ENCODE data around the gene PRSS33.

The PRSS33 gene

GRCh38 chr16:2745116-2745890 is 42.1 kb downstream of the PRSS33 start:
- Histone ChIP-seq H3K4me3 (ENCODE audit: extremely low read depth, insufficient read depth, low read length, poor library complexity, severe bottlenecking) (no peak overlapping the region), H3K9me3 (ENCODE audit: control insufficient read depth, low read length) (no peaks in the 10 kb centered on the region)
- WGBS, 2 experiments (ENCODE audit: insufficient coverage in 2 of 2), result 81 to 87% methylated on average over 12 of the region's 15 CpGs

GRCh38 chr16:2744711-2745110 is 42.6 kb downstream of the PRSS33 start:
- H3K4me1 ChIP-seq (ENCODE audit: control insufficient read depth, insufficient read depth, low read length, poor library complexity, severe bottlenecking), result no peaks in the 10 kb centered on the region
- 94% methylated on average over 3 to 6 of the region's 6 CpGs for WGBS, 2 experiments (ENCODE audit: insufficient coverage in 2 of 2)
- H3K36me3 ChIP-seq (ENCODE audit: control insufficient read depth, insufficient read depth, low read length), result no peaks in the 10 kb centered on the region

More at GRCh38 chr16:2745116-2745890, 42.1 kb downstream of the PRSS33 start:
- H3K27ac ChIP-seq (ENCODE audit: low read depth, low read length, severe bottlenecking), result no peak overlapping the region
- H3K4me1 ChIP-seq (ENCODE audit: control insufficient read depth, insufficient read depth, low read length, poor library complexity, severe bottlenecking), result no peaks in the 10 kb centered on the region
- no peaks in the 10 kb centered on the region for H3K36me3 ChIP-seq (ENCODE audit: control insufficient read depth, insufficient read depth, low read length)

GRCh38 chr16:2743007-2743810 is 44.2 kb downstream of the PRSS33 start:
- Histone ChIP-seq H3K9me3 (ENCODE audit: control insufficient read depth, low read length) (no peaks in the 10 kb centered on the region), H3K27ac (ENCODE audit: low read depth, low read length, severe bottlenecking) (no peak overlapping the region), H3K4me3 (ENCODE audit: extremely low read depth, insufficient read depth, low read length, poor library complexity, severe bottlenecking) (no peak overlapping the region), H3K36me3 (ENCODE audit: control insufficient read depth, insufficient read depth, low read length) (no peaks in the 10 kb centered on the region), H3K4me1 (ENCODE audit: control insufficient read depth, insufficient read depth, low read length, poor library complexity, severe bottlenecking) (no peaks in the 10 kb centered on the region)
- WGBS, 2 experiments (ENCODE audit: insufficient coverage in 2 of 2), result 90 to 93% methylated on average over 12 to 14 of the region's 19 CpGs

More at GRCh38 chr16:2744711-2745110, 42.6 kb downstream of the PRSS33 start:
- no peak overlapping the region for H3K27ac ChIP-seq (ENCODE audit: low read depth, low read length, severe bottlenecking)
- H3K9me3 ChIP-seq (ENCODE audit: control insufficient read depth, low read length), result no peaks in the 10 kb centered on the region
- no peak overlapping the region for H3K4me3 ChIP-seq (ENCODE audit: extremely low read depth, insufficient read depth, low read length, poor library complexity, severe bottlenecking)

GRCh38 chr16:2742323-2743006 is 44.9 kb downstream of the PRSS33 start:
- WGBS, 2 experiments (ENCODE audit: insufficient coverage in 2 of 2), result 95 to 98% methylated on average over 10 to 11 of the region's 12 CpGs
- no peaks in the 10 kb centered on the region for H3K9me3 ChIP-seq (ENCODE audit: control insufficient read depth, low read length)
- no peaks in the 10 kb centered on the region for H3K4me1 ChIP-seq (ENCODE audit: control insufficient read depth, insufficient read depth, low read length, poor library complexity, severe bottlenecking)
- H3K27ac ChIP-seq (ENCODE audit: low read depth, low read length, severe bottlenecking), result no peak overlapping the region
- no peak overlapping the region for H3K4me3 ChIP-seq (ENCODE audit: extremely low read depth, insufficient read depth, low read length, poor library complexity, severe bottlenecking)
- H3K36me3 ChIP-seq (ENCODE audit: control insufficient read depth, insufficient read depth, low read length), result no peaks in the 10 kb centered on the region

- WGBS, 2 experiments (ENCODE audit: insufficient coverage in 2 of 2), result 90 to 91% methylated on average over 3 to 4 of the region's 4 CpGs
- H3K27ac ChIP-seq (ENCODE audit: low read depth, low read length, severe bottlenecking), result no peak overlapping the region
- H3K36me3 ChIP-seq (ENCODE audit: control insufficient read depth, insufficient read depth, low read length), result no peaks in the 10 kb centered on the region
- no peaks in the 10 kb centered on the region for H3K4me1 ChIP-seq (ENCODE audit: control insufficient read depth, insufficient read depth, low read length, poor library complexity, severe bottlenecking)
- H3K9me3 ChIP-seq (ENCODE audit: control insufficient read depth, low read length), result no peaks in the 10 kb centered on the region
- H3K4me3 ChIP-seq (ENCODE audit: extremely low read depth, insufficient read depth, low read length, poor library complexity, severe bottlenecking), result no peak overlapping the region
Measured at GRCh38 chr16:2741168-2741567, 46.2 kb downstream of the PRSS33 start.

- Histone ChIP-seq H3K4me3 (ENCODE audit: extremely low read depth, insufficient read depth, low read length, poor library complexity, severe bottlenecking) (no peak overlapping the region), H3K27ac (ENCODE audit: low read depth, low read length, severe bottlenecking) (no peak overlapping the region), H3K36me3 (ENCODE audit: control insufficient read depth, insufficient read depth, low read length) (no peaks in the 10 kb centered on the region), H3K4me1 (ENCODE audit: control insufficient read depth, insufficient read depth, low read length, poor library complexity, severe bottlenecking) (no peaks in the 10 kb centered on the region), H3K9me3 (ENCODE audit: control insufficient read depth, low read length) (no peaks in the 10 kb centered on the region)
- WGBS, 2 experiments (ENCODE audit: insufficient coverage in 2 of 2), result 84 to 90% methylated on average over 5 to 6 of the region's 6 CpGs
Measured at GRCh38 chr16:2740476-2740875, 46.9 kb downstream of the PRSS33 start.

- Histone ChIP-seq H3K4me1 (ENCODE audit: control insufficient read depth, insufficient read depth, low read length, poor library complexity, severe bottlenecking) (no peaks in the 10 kb centered on the region), H3K27ac (ENCODE audit: low read depth, low read length, severe bottlenecking) (no peak overlapping the region), H3K36me3 (ENCODE audit: control insufficient read depth, insufficient read depth, low read length) (no peaks in the 10 kb centered on the region), H3K9me3 (ENCODE audit: control insufficient read depth, low read length) (no peaks in the 10 kb centered on the region), H3K4me3 (ENCODE audit: extremely low read depth, insufficient read depth, low read length, poor library complexity, severe bottlenecking) (no peak overlapping the region)
- 78 to 81% methylated on average over 7 of the region's 8 CpGs for WGBS, 2 experiments (ENCODE audit: insufficient coverage in 2 of 2)
Measured at GRCh38 chr16:2739625-2740430, 47.5 kb downstream of the PRSS33 start.

- no peak overlapping the region for H3K27ac ChIP-seq (ENCODE audit: low read depth, low read length, severe bottlenecking)
- H3K9me3 ChIP-seq (ENCODE audit: control insufficient read depth, low read length), result no peaks in the 10 kb centered on the region
- no peaks in the 10 kb centered on the region for H3K4me1 ChIP-seq (ENCODE audit: control insufficient read depth, insufficient read depth, low read length, poor library complexity, severe bottlenecking)
- 81 to 82% methylated on average over 3 to 5 of the region's 5 CpGs for WGBS, 2 experiments (ENCODE audit: insufficient coverage in 2 of 2)
- H3K36me3 ChIP-seq (ENCODE audit: control insufficient read depth, insufficient read depth, low read length), result no peaks in the 10 kb centered on the region
- no peak overlapping the region for H3K4me3 ChIP-seq (ENCODE audit: extremely low read depth, insufficient read depth, low read length, poor library complexity, severe bottlenecking)
Measured at GRCh38 chr16:2738615-2739014, 48.7 kb downstream of the PRSS33 start.

- H3K4me1 ChIP-seq (ENCODE audit: control insufficient read depth, insufficient read depth, low read length, poor library complexity, severe bottlenecking), result no peaks in the 10 kb centered on the region
- WGBS, 2 experiments (ENCODE audit: insufficient coverage in 2 of 2), result 71 to 77% methylated on average over 5 to 6 of the region's 7 CpGs
- H3K27ac ChIP-seq (ENCODE audit: low read depth, low read length, severe bottlenecking), result no peak overlapping the region
- H3K4me3 ChIP-seq (ENCODE audit: extremely low read depth, insufficient read depth, low read length, poor library complexity, severe bottlenecking), result no peak overlapping the region
- no peaks in the 10 kb centered on the region for H3K36me3 ChIP-seq (ENCODE audit: control insufficient read depth, insufficient read depth, low read length)
- no peaks in the 10 kb centered on the region for H3K9me3 ChIP-seq (ENCODE audit: control insufficient read depth, low read length)
Measured at GRCh38 chr16:2737895-2738418, 49.4 kb downstream of the PRSS33 start.

GRCh38 chr16:2737238-2737605 is 50.1 kb downstream of the PRSS33 start:
- Histone ChIP-seq H3K4me3 (ENCODE audit: extremely low read depth, insufficient read depth, low read length, poor library complexity, severe bottlenecking) (no peak overlapping the region), H3K4me1 (ENCODE audit: control insufficient read depth, insufficient read depth, low read length, poor library complexity, severe bottlenecking) (no peaks in the 10 kb centered on the region), H3K9me3 (ENCODE audit: control insufficient read depth, low read length) (no peaks in the 10 kb centered on the region), H3K36me3 (ENCODE audit: control insufficient read depth, insufficient read depth, low read length) (no peaks in the 10 kb centered on the region), H3K27ac (ENCODE audit: low read depth, low read length, severe bottlenecking) (no peak overlapping the region)
- 81 to 85% methylated on average over 4 to 5 of the region's 5 CpGs for WGBS, 2 experiments (ENCODE audit: insufficient coverage in 2 of 2)

All from mesodermal cell (in vitro differentiated cells).